ENCODE measurements around the gene TMEM9.

- TF ChIP-seq CTCF (IDR thresholded peaks at IDR 0.05) (no peak), POLR2A (IDR thresholded peaks at IDR 0.05) (no peak)
Observed at GRCh38 chr1:201164645-201165044, 10.4 kb upstream of the TMEM9 start.
